Loucy (cell line): ENCODE data around the gene SPIN1.

Experiments used
- H2AFZ ChIP-seq: fragments of 200-600 bp; sonication (generic); 2 replicates; pipeline ENCODE4 v1.6.0; 2016; ENCODE audit warnings: antibody characterized with exemption, mild to moderate bottlenecking, low read length, moderate library complexity
- H3F3A ChIP-seq: fragments of 200-600 bp; 2 replicates; pipeline ENCODE4 v1.6.0; 2016; ENCODE audit warnings: antibody characterized with exemption, low read depth, mild to moderate bottlenecking
- H3K27me3 ChIP-seq: fragments of 200-600 bp; sonication (generic); 2 replicates; pipeline ENCODE4 v1.6.1; 2014; ENCODE audit warnings: low read length, mild to moderate bottlenecking; ENCODE audit not compliant: insufficient read depth, poor library complexity, severe bottlenecking
- H3K36me3 ChIP-seq: fragments of 200-600 bp; sonication (generic); 2 replicates; pipeline ENCODE4 v1.6.1; 2016; ENCODE audit warnings: low read length; ENCODE audit not compliant: insufficient read depth
- H3K4me1 ChIP-seq: fragments of 200-600 bp; sonication (generic); 2 replicates; pipeline ENCODE4 v1.5.1; 2014; ENCODE audit warnings: low read length, mild to moderate bottlenecking; ENCODE audit not compliant: insufficient read depth, poor library complexity, severe bottlenecking
- H3K4me2 ChIP-seq: fragments of 200-600 bp; sonication (generic); 2 replicates; pipeline ENCODE4 v1.6.0; 2014; ENCODE audit warnings: antibody characterized with exemption, low read length, low read depth, mild to moderate bottlenecking; ENCODE audit not compliant: poor library complexity, severe bottlenecking
- H3K4me3 ChIP-seq: fragments of 200-600 bp; sonication (generic); 2 replicates; pipeline ENCODE4 v1.5.1; 2014; ENCODE audit warnings: low read length, mild to moderate bottlenecking, mixed read lengths; ENCODE audit not compliant: poor library complexity, severe bottlenecking
- H3K79me2 ChIP-seq: fragments of 200-600 bp; sonication (generic); 2 replicates; pipeline ENCODE4 v1.6.1; 2014; ENCODE audit warnings: low read length; ENCODE audit not compliant: insufficient read depth
- H3K9ac ChIP-seq: fragments of 200-600 bp; sonication (generic); 2 replicates; pipeline ENCODE4 v1.6.0; 2014; ENCODE audit warnings: mild to moderate bottlenecking, low read depth, low read length, moderate library complexity; ENCODE audit not compliant: poor library complexity, severe bottlenecking
- H3K9me2 ChIP-seq: fragments of 200-600 bp; sonication (generic); replicated peaks from 2 replicates; pipeline ENCODE4 v1.6.1; 2016; ENCODE audit warnings: low read depth, low read length, mixed read lengths
- H3K9me3 ChIP-seq: fragments of 200-600 bp; sonication (generic); 2 replicates; pipeline ENCODE4 v1.6.1; 2014; ENCODE audit warnings: mild to moderate bottlenecking, antibody characterized with exemption, low read length, low read depth; ENCODE audit not compliant: insufficient read depth
- H4K20me1 ChIP-seq: fragments of 200-600 bp; sonication (generic); 2 replicates; pipeline ENCODE4 v1.6.0; 2014; ENCODE audit warnings: antibody characterized with exemption, low read length, mild to moderate bottlenecking; ENCODE audit not compliant: insufficient read depth, poor library complexity, severe bottlenecking
- EZH2phosphoT487 ChIP-seq: fragments of 200-600 bp; IDR thresholded peaks from 2 replicates; pipeline ENCODE4 v1.6.1; 2018; ENCODE audit warnings: antibody characterized with exemption, mild to moderate bottlenecking, moderate library complexity, borderline replicate concordance
- TF ChIP-seq, protein P1 (sequence below): fragments of 200-600 bp; sonication (generic); conservative IDR thresholded peaks from 2 replicates; pipeline ENCODE4 v1.5.1; 2014; ENCODE audit warnings: mild to moderate bottlenecking, antibody characterized with exemption, low read length

SPIN1 gene

DNA sequence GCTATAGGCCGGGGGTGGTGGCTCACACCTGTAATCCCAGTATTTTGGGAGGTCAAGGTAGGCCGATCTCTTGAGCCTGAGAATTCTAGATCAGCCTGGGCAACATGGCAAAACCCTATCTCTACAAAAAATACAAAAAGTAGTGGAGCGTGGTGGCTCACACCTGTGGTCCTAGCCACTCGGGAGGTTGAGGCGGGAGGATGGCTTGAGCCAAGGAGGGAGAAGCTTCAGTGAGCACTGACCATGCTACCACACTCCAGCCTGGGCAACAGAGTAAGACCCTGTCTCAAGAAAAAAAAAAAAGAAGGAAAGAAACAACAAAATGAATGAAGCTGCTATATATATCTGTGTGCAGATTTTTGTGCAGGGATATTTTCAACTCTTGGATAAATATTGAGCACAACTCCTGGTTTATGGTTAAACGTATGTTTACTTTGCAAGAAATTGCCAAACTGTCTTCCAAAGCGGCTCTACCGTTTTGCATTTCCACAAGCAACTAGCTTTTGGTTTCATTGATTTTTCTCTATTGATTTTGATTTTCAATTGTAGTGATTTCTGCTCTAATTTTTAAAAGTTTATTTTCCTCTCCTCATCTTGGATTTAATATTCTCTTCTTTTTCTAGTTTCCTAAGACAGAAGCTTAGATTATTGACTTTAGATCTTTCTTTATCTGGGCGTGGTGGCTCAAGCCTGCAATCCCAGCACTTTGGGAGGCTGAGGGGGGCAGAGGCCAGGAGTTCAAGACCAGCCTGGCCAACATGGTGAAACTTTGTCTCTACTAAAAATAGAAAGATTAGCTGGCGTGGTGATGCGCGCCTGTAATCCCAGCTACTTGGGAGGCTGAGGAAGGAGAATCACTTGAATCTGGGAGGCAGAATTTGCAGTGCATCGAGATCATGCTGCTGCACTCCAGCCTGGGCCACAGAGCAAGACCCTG is 49.2 kb downstream of the SPIN1 start:
- peaks cover 54% of the 10 kb centered on the region for H4K20me1 ChIP-seq
- H3K4me1 ChIP-seq, result peaks cover 30% of the 10 kb centered on the region
- no peak overlapping the region for H2AFZ ChIP-seq
- no peaks in the 10 kb centered on the region for H3K9me2 ChIP-seq
- H3K9ac ChIP-seq, result no peak overlapping the region
- H3K36me3 ChIP-seq, result peaks cover 54% of the 10 kb centered on the region
- H3K4me3 ChIP-seq, result no peak overlapping the region
- no peaks in the 10 kb centered on the region for H3K9me3 ChIP-seq
- no peaks in the 10 kb centered on the region for H3K27me3 ChIP-seq
- TF ChIP-seq, protein P1, sequence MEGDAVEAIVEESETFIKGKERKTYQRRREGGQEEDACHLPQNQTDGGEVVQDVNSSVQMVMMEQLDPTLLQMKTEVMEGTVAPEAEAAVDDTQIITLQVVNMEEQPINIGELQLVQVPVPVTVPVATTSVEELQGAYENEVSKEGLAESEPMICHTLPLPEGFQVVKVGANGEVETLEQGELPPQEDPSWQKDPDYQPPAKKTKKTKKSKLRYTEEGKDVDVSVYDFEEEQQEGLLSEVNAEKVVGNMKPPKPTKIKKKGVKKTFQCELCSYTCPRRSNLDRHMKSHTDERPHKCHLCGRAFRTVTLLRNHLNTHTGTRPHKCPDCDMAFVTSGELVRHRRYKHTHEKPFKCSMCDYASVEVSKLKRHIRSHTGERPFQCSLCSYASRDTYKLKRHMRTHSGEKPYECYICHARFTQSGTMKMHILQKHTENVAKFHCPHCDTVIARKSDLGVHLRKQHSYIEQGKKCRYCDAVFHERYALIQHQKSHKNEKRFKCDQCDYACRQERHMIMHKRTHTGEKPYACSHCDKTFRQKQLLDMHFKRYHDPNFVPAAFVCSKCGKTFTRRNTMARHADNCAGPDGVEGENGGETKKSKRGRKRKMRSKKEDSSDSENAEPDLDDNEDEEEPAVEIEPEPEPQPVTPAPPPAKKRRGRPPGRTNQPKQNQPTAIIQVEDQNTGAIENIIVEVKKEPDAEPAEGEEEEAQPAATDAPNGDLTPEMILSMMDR, result no peak
- TF ChIP-seq EZH2phosphoT487, result no peak
- H3K79me2 ChIP-seq, result peaks cover 90% of the 10 kb centered on the region
- peaks cover 8% of the 10 kb centered on the region; the same call in 1 of the 2 replicates for H3F3A ChIP-seq
- H3K4me2 ChIP-seq, result no peak overlapping the region

DNA sequence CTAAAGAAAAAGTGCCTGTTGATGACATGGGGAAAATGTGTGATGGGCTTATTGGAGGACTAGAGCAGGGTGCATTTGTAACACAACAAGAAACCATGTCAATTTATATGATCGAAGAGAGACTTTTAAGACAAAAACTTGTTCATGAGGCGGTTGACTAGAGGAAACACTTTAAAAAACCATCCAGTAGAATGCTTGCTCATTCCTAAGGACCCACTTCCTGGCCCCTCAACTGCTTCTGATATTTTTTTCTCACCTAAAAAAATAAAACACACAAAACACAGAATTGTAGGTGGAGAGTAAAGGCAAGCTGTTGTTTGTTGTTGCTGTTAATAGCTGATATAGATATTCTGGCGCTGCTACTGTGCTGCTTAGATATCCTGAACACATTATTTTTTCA is 50.6 kb downstream of the SPIN1 start:
- peak overlapping the region; percentile 58 for H3K4me3 ChIP-seq
- H3K79me2 ChIP-seq, result peaks cover 90% of the 10 kb centered on the region
- H4K20me1 ChIP-seq, result peaks cover 48% of the 10 kb centered on the region
- H2AFZ ChIP-seq, result no peak overlapping the region
- H3K9ac ChIP-seq, result peak overlapping the region; percentile 40
- no peaks in the 10 kb centered on the region for H3K9me3 ChIP-seq
- peak overlapping the region; percentile 79 for H3K4me2 ChIP-seq
- H3F3A ChIP-seq, result peaks cover 8% of the 10 kb centered on the region; the same call in 1 of the 2 replicates
- TF ChIP-seq, protein P1, result no peak
- TF ChIP-seq EZH2phosphoT487, result no peak
- no peaks in the 10 kb centered on the region for H3K27me3 ChIP-seq
- H3K9me2 ChIP-seq, result no peaks in the 10 kb centered on the region
- H3K36me3 ChIP-seq, result peaks cover 43% of the 10 kb centered on the region
- peaks cover 30% of the 10 kb centered on the region for H3K4me1 ChIP-seq

DNA sequence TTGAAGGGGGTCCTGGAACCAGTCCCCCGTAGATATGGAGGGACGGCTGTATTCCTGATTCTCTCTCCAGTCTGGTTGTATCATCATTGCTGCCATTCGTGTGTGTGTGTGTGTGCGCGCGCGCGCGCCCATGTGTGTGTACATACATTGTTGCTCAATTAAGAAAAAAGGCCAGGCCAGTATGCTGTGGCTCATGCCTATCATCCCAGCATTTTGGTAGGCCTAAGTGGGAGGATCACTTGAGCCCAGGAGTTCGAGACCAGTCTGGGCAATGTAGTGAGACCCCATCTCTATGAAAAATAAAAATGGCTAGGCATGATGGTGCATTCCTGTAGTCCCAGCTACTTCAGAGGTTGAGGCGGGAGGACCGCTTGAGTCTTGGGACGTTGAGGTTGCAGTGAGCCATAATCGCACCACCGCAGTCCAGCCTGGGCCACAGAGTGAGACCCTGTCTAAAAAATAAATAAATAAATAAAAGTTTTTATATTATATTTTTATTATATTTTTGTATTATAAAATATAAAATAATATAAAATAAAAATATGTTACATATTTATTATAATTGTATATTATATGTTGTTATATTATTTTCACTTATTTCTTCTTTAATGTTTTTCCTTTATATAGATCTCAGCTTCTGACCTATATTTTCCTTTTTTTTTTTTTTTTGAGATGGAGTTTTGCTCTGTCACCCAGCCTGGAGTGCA is 53.2 kb downstream of the SPIN1 start:
- Histone ChIP-seq H3K27me3 (no peaks in the 10 kb centered on the region), H3K9me2 (no peaks in the 10 kb centered on the region), H3K4me1 (peaks cover 23% of the 10 kb centered on the region), H3K79me2 (peaks cover 92% of the 10 kb centered on the region), H3F3A (peaks cover 6% of the 10 kb centered on the region; the same call in 1 of the 2 replicates), H4K20me1 (peaks cover 39% of the 10 kb centered on the region), H3K4me3 (no peak overlapping the region), H3K36me3 (peaks cover 23% of the 10 kb centered on the region), H3K4me2 (no peak overlapping the region), H3K9me3 (no peaks in the 10 kb centered on the region), H2AFZ (no peak overlapping the region), H3K9ac (no peak overlapping the region)
- no peak for TF ChIP-seq EZH2phosphoT487
- TF ChIP-seq, protein P1, result no peak
